Hepatocyte (in vitro differentiated cells): Measurements from ENCODE around the gene ZNF622. TPM values are rescaled to one million over a fixed set of nuclear protein-coding genes. Genes with fewer than 3 reads are reported as not detected.

Experiments used
- DNase-seq: peaks from one replicate; pipeline ENCODE4 v3.0.0-alpha.2; 2016; ENCODE audit warnings: low spot score
- H2AFZ ChIP-seq: fragments of 200-600 bp; sonication (generic); 2 replicates; pipeline ENCODE4 v1.6.0; 2016; ENCODE audit warnings: antibody characterized with exemption, mild to moderate bottlenecking
- H3K27ac ChIP-seq: fragments of 200-600 bp; sonication (generic); 2 replicates; pipeline ENCODE4 v1.5.1; 2016; ENCODE audit warnings: mild to moderate bottlenecking
- H3K27me3 ChIP-seq: fragments of 200-600 bp; sonication (generic); 2 replicates; pipeline ENCODE4 v1.6.1; 2016
- H3K36me3 ChIP-seq: fragments of 200-600 bp; sonication (generic); replicated peaks from 2 replicates; pipeline ENCODE4 v1.5.1; 2016; ENCODE audit warnings: low read depth; ENCODE audit not compliant: insufficient read depth
- H3K4me1 ChIP-seq: fragments of 200-600 bp; sonication (generic); 2 replicates; pipeline ENCODE4 v1.5.1; 2016; ENCODE audit warnings: mild to moderate bottlenecking, moderate library complexity; ENCODE audit not compliant: insufficient read depth
- H3K4me2 ChIP-seq: fragments of 200-600 bp; sonication (generic); 2 replicates; pipeline ENCODE4 v1.6.0; 2016
- H3K4me3 ChIP-seq: fragments of 200-600 bp; sonication (generic); 2 replicates; pipeline ENCODE4 v1.5.1; 2016; ENCODE audit warnings: mild to moderate bottlenecking
- H3K79me2 ChIP-seq: fragments of 200-600 bp; sonication (generic); 2 replicates; pipeline ENCODE4 v1.6.0; 2017; ENCODE audit warnings: mild to moderate bottlenecking
- H3K9me2 ChIP-seq: fragments of 200-600 bp; sonication (generic); replicated peaks from 2 replicates; pipeline ENCODE4 v1.6.0; 2017; ENCODE audit warnings: mild to moderate bottlenecking; ENCODE audit not compliant: insufficient read depth
- H3K9me3 ChIP-seq: fragments of 200-600 bp; sonication (generic); 2 replicates; pipeline ENCODE4 v1.5.1; 2016; ENCODE audit warnings: low read depth, mild to moderate bottlenecking
- H4K20me1 ChIP-seq: fragments of 200-600 bp; sonication (generic); 2 replicates; pipeline ENCODE4 v1.6.0; 2016; ENCODE audit warnings: mild to moderate bottlenecking; ENCODE audit not compliant: insufficient read depth, poor library complexity, severe bottlenecking
- EZH2 ChIP-seq: fragments of 200-600 bp; sonication (generic); IDR thresholded peaks from 2 replicates; pipeline ENCODE4 v1.6.1; 2016; ENCODE audit warnings: antibody characterized with exemption, mild to moderate bottlenecking, borderline replicate concordance
- EZH2phosphoT487 ChIP-seq: fragments of 200-600 bp; sonication (generic); IDR thresholded peaks from one replicate; pipeline ENCODE4 v1.6.1; 2018; ENCODE audit warnings: antibody characterized with exemption, mild to moderate bottlenecking, low read depth, moderate library complexity; ENCODE audit not compliant: unreplicated experiment, severe bottlenecking
- WGBS: methylation state at CpG from one replicate; pipeline ENCODE4 v1.1.6; 2016; ENCODE audit warnings: low lambda C conversion rate; ENCODE audit errors: missing lambda C conversion rate; 5-methylcytosine and 5-hydroxymethylcytosine counted together
- polyA plus RNA-seq: library from polyadenylated mRNA; unstranded; fragments of >200 nt; fragmentation: Nextera tagmentation; extraction: Ambion mirVana; gene quantifications from 2 replicates; pipeline ENCODE4 v1.2.1, GENCODE V29; 2016
- total RNA-seq: library from RNA; depleted of rRNA; stranded (reverse); fragments of >200 nt; gene quantifications from 2 replicates; pipeline ENCODE4 v1.2.3, GENCODE V29; 2014
- TF ChIP-seq, protein P1 (sequence below): fragments of 200-600 bp; sonication (generic); IDR thresholded peaks from 2 replicates; pipeline ENCODE4 v1.5.1; 2016; ENCODE audit warnings: antibody characterized with exemption, mild to moderate bottlenecking; ENCODE audit not compliant: poor library complexity

The ZNF622 gene
- total and polyA plus RNA-seq, 2 experiments from 2014 or later = 44.6 to 49.5 TPM

DNA sequence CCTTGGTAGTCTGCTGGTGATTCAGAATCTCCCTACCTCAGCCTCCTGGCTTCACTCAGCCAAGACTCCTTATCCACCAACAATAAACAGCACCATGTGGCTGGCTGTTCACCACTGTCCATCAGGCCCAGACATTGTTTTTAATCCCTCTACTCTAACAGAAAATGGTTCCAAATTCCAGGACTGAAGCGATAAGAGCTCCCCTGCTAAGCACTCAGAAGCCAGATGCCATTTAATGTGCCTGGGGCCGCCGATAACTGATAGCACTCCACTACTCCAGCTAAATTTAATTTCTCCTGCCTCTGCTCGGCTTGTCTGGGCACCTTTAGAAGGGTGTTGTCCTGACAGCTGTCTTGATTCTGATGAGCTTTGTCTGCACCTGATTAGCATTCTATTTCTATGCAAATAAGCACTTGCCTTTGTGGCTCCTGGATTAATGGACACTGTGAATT lies 47.1 kb downstream of the ZNF622 start:
- no peaks in the 10 kb centered on the region for H4K20me1 ChIP-seq
- H3K9me2 ChIP-seq = no peaks in the 10 kb centered on the region
- no peaks in the 10 kb centered on the region for H3K9me3 ChIP-seq
- TF ChIP-seq EZH2 (no peak), EZH2phosphoT487 (no peak)
- TF ChIP-seq, protein P1, sequence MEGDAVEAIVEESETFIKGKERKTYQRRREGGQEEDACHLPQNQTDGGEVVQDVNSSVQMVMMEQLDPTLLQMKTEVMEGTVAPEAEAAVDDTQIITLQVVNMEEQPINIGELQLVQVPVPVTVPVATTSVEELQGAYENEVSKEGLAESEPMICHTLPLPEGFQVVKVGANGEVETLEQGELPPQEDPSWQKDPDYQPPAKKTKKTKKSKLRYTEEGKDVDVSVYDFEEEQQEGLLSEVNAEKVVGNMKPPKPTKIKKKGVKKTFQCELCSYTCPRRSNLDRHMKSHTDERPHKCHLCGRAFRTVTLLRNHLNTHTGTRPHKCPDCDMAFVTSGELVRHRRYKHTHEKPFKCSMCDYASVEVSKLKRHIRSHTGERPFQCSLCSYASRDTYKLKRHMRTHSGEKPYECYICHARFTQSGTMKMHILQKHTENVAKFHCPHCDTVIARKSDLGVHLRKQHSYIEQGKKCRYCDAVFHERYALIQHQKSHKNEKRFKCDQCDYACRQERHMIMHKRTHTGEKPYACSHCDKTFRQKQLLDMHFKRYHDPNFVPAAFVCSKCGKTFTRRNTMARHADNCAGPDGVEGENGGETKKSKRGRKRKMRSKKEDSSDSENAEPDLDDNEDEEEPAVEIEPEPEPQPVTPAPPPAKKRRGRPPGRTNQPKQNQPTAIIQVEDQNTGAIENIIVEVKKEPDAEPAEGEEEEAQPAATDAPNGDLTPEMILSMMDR = no peak
- no peaks in the 10 kb centered on the region for H3K36me3 ChIP-seq
- no peak overlapping the region for H2AFZ ChIP-seq
- DNase-seq = no peak
- no peaks in the 10 kb centered on the region for H3K27me3 ChIP-seq
- 12% methylated on average over 4 of the region's 4 CpGs for WGBS
- no peaks in the 10 kb centered on the region for H3K4me1 ChIP-seq
- no peak overlapping the region for H3K4me3 ChIP-seq
- no peak overlapping the region for H3K27ac ChIP-seq
- H3K4me2 ChIP-seq = no peak overlapping the region
- H3K79me2 ChIP-seq = no peaks in the 10 kb centered on the region

DNA sequence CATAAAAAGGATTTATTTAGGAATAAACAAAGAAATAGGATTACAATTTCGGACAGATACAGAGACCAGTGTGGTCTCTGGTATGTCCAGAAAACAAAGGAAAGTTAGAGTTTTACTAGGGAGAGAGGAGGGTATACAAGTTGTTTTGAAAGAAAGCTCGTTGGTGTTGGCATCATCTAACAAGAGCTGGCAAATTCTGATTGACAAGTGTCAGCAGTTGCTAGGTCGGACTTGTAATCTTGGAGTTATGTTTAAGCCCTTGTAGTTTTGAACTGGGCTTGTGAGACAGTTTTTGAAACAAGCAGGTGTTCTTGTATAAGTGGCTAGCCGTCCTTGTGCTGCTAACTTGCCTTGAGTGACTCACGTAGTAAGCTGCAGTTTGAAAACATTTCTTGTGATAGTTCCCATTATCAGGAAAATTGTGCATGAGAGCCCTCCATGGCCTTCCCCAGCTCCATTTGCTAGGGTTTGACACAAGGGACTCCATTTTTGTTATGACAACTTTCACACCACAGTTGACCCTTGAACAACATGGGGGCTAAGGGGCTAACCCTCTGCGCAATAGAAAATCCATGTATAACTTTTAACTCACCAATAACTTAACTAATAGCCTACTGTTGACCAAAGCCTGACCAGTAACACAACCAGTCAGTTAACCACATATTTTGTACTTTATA lies 48.1 kb downstream of the ZNF622 start:
- Histone ChIP-seq H3K27ac (no peak overlapping the region), H3K4me1 (no peaks in the 10 kb centered on the region), H3K4me3 (no peak overlapping the region), H3K4me2 (no peak overlapping the region), H3K27me3 (no peaks in the 10 kb centered on the region), H4K20me1 (no peaks in the 10 kb centered on the region), H3K79me2 (no peaks in the 10 kb centered on the region), H3K9me2 (no peaks in the 10 kb centered on the region), H3K36me3 (no peaks in the 10 kb centered on the region), H2AFZ (no peak overlapping the region), H3K9me3 (no peaks in the 10 kb centered on the region)
- 93% methylated on average over 6 of the region's 6 CpGs for WGBS
- DNase-seq = no peak
- TF ChIP-seq EZH2 (no peak), EZH2phosphoT487 (no peak)
- TF ChIP-seq, protein P1 = no peak

DNA sequence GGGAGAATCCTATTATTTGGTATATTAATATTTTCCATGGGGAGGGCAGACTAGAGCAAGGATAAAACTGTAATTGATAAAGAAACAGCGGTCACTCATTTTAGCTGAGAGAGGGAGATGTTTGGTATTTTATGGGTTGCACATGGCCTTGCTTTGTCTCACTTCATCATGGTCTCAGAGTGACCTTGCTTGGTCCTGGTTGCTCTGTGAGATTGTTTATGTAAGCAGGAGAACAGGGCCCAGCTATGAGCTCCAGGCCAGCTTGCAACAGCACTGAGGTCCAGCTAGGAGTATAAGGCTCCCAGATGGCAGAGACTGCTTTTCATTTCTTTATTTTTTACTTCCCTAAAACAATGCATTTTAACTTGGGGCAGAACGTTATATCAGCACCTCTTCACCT lies 50.7 kb downstream of the ZNF622 start:
- Histone ChIP-seq H3K79me2 (no peaks in the 10 kb centered on the region), H3K4me1 (no peaks in the 10 kb centered on the region), H4K20me1 (no peaks in the 10 kb centered on the region), H3K4me2 (no peak overlapping the region), H3K4me3 (no peak overlapping the region), H3K9me2 (no peaks in the 10 kb centered on the region), H3K27me3 (no peaks in the 10 kb centered on the region), H3K9me3 (no peaks in the 10 kb centered on the region), H2AFZ (no peak overlapping the region), H3K27ac (no peak overlapping the region), H3K36me3 (no peaks in the 10 kb centered on the region)
- DNase-seq = no peak
- no peak for TF ChIP-seq EZH2
- no peak for TF ChIP-seq EZH2phosphoT487
- TF ChIP-seq, protein P1 = no peak
- WGBS = 81% methylated on average over 2 of the region's 2 CpGs
